HG02981 (cell line): ENCODE measurements around the gene DLG2.
"Not testable (repeated sequence)": the region's sequence is repeated elsewhere in the genome, so short reads cannot be mapped to it uniquely, and the experiment has no call there.

Experiments
- ATAC-seq: cut with Tn5 transposase; IDR thresholded peaks from one replicate; pipeline ENCODE4 v1.9.1; 2021; ENCODE audit warnings: mild to moderate bottlenecking, moderate library complexity; ENCODE audit not compliant: unreplicated experiment

Gene DLG2

DNA sequence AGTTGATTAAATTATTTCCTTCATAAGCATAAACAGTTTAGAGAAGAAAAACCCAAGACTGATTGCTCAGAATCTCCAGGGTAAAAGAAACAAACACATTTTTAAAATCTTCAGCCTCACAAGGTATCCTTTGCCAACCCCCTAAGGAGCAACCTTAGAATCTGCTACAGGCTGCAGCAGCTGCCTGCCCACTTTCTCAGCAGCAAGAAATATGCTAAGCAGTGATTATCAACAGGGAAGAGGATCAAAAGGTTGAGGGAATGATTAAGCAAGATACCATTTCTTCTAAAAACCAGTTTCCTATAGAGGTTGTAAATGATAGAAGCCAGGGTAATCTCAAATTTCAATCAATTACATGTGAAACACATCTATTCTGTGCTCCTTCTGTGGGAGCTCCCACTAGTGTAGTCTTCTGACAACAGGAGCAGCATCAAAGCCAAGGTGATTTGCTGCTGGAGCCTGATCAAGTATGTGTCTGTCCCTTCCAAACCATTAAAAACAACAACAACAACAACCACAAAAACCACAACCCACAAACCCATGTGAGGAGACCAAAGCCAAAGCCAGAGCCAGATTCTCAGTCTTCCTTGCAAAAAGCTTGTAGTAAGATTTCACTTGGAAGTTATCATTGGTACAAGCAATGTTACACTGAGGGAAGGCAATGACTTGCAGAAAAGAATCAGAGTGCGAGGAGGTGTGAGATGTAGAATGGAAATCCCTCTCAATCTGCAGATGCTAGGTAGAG lies 761.2 kb downstream of the DLG2 start:
- no peak for ATAC-seq

- no peak for ATAC-seq
Observed at GRCh38 chr11:84865257-84865656, 761.9 kb downstream of the DLG2 start.

- no peak for ATAC-seq
Observed at GRCh38 chr11:84857746-84858145, 769.4 kb downstream of the DLG2 start.

DNA sequence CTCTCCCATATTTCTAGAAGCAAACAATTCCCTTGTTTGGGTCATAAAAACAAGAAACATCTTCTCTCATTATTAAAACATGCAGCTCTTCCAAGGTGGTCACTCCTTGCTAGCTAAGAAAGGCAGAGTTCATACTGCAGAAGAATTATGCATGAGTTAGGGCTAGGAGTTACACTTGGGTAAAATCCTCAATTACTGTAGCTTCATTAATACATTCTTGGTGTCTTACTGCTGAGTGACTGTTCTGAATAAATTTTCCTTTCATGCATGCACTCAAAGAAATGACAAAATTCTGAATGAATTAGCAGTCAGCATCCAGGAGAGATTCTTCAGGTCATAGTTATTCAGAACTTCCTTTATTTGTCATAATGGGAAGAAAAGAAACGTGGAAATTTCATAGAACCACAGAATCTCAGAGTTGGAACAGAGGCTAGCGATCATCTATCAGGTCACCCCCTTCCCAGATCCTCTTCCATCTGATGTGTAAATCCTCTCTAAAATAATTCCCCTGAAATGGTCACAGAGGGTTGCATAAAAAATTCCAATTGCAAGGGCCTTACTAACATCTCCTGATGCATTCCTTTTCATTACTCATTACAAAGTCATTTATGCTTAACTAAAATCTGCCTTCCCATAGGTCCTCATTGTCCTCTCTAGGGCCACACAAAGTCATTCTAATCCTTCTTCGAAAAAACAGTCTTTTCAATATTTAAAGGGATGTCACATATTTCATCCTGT lies 771.5 kb downstream of the DLG2 start:
- no peak for ATAC-seq

DNA sequence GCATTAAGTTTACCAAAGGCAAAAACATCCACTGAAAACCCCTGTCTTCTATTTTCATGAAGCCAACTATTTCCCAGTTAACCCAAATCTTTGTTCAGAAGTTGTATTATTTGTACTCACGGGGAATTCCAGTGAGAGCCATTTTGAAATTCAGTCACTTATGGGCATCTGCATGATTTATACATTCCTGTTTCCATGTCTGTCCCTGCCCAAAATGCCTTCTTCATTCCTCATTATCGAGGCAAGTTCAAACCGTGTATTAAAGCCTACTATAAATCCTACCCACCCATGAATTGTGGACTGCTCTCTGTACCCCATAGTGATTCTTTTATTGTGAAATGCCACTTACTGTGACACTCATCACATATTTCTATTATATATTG lies 772.7 kb downstream of the DLG2 start:
- no peak for ATAC-seq

GRCh38 chr11:84853841-84854497 lies 773.2 kb downstream of the DLG2 start:
- no peak for ATAC-seq

- ATAC-seq, result no peak
Observed at GRCh38 chr11:84847842-84848241, 779.3 kb downstream of the DLG2 start.

- ATAC-seq, result not testable (repeated sequence)
Observed at GRCh38 chr11:84840201-84840600, 786.9 kb downstream of the DLG2 start.

GRCh38 chr11:84837402-84838069 lies 789.6 kb downstream of the DLG2 start:
- no peak for ATAC-seq

- ATAC-seq, result no peak
Observed at GRCh38 chr11:84836371-84836770, 790.8 kb downstream of the DLG2 start.

DNA sequence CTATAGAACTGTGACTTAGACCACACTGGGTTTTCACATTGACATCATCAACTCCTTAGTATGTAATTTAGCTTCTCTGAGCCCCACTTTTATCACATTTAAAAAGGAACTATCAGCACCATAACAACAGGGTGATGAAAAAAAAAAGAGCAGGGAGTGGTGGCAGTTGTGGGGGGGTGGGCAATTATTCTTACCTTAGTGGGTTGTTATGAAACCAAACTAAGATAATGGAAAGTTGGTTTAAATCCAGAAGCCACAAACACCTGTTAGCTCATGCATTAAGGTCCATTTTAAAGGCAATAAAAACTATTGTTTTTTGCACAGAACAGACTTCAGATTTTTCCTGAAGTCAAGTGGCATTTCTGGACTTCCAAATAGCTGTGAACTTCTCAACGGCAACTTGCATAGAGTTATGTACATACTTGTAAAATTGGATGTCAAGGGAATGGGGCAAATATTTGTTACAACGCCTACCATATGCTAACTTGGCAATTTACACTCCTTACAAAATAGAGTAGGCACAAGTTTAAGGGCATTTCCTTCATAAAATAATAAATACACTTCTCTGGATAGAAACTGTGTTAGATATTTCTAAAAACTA lies 793.6 kb downstream of the DLG2 start:
- no peak for ATAC-seq

DNA sequence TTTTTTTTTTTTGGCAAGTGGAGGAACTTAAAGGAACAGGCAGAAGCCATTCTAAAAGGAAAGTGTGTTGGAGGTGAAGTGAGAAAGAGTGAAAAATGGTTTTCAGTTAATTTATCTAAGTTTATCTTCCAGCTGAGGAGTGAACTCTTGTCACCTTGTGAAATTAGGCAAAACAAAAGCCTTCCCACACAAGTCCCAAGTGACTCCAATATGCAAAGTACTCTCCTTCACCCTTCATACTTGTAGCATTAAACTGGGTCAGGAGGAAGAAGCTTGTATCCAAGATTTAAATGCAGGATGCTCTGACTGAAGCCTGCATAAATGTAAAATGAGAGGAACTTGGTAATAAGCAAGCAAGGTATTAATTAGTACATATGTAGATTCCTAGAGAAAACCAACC lies 796.8 kb downstream of the DLG2 start:
- ATAC-seq, result no peak

GRCh38 chr11:84829162-84829561 lies 798.0 kb downstream of the DLG2 start:
- no peak for ATAC-seq

- ATAC-seq, result no peak
Observed at GRCh38 chr11:84828616-84829015, 798.5 kb downstream of the DLG2 start.

GRCh38 chr11:84825106-84825660 lies 802.0 kb downstream of the DLG2 start:
- ATAC-seq, result no peak

GRCh38 chr11:84824624-84825023 lies 802.5 kb downstream of the DLG2 start:
- no peak for ATAC-seq

- ATAC-seq, result no peak
Observed at GRCh38 chr11:84819537-84819936, 807.6 kb downstream of the DLG2 start.

GRCh38 chr11:84819128-84819527 lies 808.0 kb downstream of the DLG2 start:
- no peak for ATAC-seq

DNA sequence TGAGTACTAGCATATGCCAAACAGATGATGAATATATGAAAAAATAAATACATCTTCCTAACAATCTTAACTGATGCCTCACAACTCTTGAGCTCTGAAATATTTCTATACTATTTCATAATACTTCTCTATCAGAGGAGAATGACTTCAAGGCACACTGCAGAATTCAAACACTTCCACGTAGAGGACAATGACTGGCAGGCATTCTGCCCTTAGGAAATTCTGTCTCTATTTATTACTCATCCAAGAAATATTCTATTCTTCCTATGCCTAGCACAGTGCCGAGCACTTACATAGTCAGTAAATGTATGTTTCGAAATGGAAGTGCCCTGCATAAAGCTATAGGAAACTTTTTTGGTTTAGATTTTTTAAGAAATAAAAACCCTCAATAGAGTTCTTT lies 809.1 kb downstream of the DLG2 start:
- ATAC-seq, result no peak

- no peak for ATAC-seq
Observed at GRCh38 chr11:84812471-84812969, 814.6 kb downstream of the DLG2 start.

DNA sequence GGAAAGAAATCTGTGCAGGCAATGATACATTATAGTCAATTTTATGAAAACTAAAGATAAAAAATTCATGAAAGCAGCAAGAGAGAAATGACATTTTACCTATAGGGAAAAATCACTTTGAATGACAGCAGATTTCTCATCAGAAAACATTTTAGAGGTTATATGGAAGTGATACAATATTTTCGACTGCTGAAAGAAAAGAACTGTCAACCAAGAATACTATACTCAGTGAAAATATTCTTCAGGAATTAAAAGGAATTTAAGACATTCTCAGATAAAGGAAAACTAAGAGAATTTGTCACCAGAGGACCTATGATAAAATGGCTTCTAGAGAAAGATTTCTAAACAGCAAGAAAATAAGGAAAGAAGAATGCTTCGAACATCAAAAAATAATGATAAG lies 820.8 kb downstream of the DLG2 start:
- no peak for ATAC-seq
